H1 (cell line): Measurements from ENCODE around the gene IFRD1. TPM values are rescaled to one million over a fixed set of nuclear protein-coding genes. Genes with fewer than 3 reads are reported as not detected.

ENCODE experiments used
- CTCF ChIA-PET: fragments of 300-600 bp; sonication (Branson Sonifier 250); formaldehyde crosslinking; loops from one replicate; lab custom pipeline; 2021; ENCODE audit not compliant: partially characterized antibody; lab: Charles Lee
- POLR2A ChIA-PET: fragments of 300-600 bp; sonication (Branson Sonifier 250); formaldehyde crosslinking; loops from one replicate; lab custom pipeline; 2021; ENCODE audit warnings: inconsistent platforms; ENCODE audit not compliant: partially characterized antibody; lab: Charles Lee
- DNase-seq, 2 experiments: peaks; one replicate each; pipeline versions ENCODE4 v3.0.0 to v3.0.0-alpha.2; 2010 to 2022; ENCODE audit warnings: low spot score in 2 of 2, low read depth in 1 of 2, mixed read lengths in 1 of 2
- FAIRE-seq: peaks from 2 replicates; lab custom pipeline; 2011; peaks lifted over from hg19 to GRCh38; lab: Jason Lieb, UNC
- H2AFZ ChIP-seq: 2 replicates; pipeline ENCODE4 v1.8.1; 2012; ENCODE audit warnings: low read length, inconsistent platforms
- H2AK5ac ChIP-seq: 2 replicates; pipeline ENCODE4 v1.6.1; 2013; ENCODE audit warnings: low read depth, low read length
- H2BK120ac ChIP-seq: replicated peaks from 2 replicates; pipeline ENCODE3; 2013; ENCODE audit warnings: low read depth, low read length, inconsistent platforms
- H2BK12ac ChIP-seq: 2 replicates; pipeline ENCODE4 v1.6.1; 2013; ENCODE audit warnings: low read depth, low read length
- H2BK15ac ChIP-seq: 2 replicates; pipeline ENCODE4 v1.6.1; 2013; ENCODE audit warnings: low read length
- H2BK20ac ChIP-seq: 2 replicates; pipeline ENCODE4 v1.6.1; 2013; ENCODE audit warnings: low read length
- H2BK5ac ChIP-seq: 2 replicates; pipeline ENCODE4 v1.6.1; 2013; ENCODE audit warnings: low read depth, low read length
- H3K14ac ChIP-seq: 2 replicates; pipeline ENCODE4 v1.6.1; 2013; ENCODE audit warnings: inconsistent platforms; ENCODE audit not compliant: insufficient read length
- H3K18ac ChIP-seq: 2 replicates; pipeline ENCODE4 v1.6.1; 2013; ENCODE audit warnings: low read length; ENCODE audit errors: extremely low read depth
- H3K23ac ChIP-seq: 2 replicates; pipeline ENCODE4 v1.6.1; 2013; ENCODE audit warnings: inconsistent platforms; ENCODE audit not compliant: insufficient read length
- H3K23me2 ChIP-seq: 2 replicates; pipeline ENCODE4 v1.6.1; 2013; ENCODE audit warnings: low read depth, low read length
- H3K27ac ChIP-seq: 2 replicates; pipeline ENCODE4 v1.6.1; 2011; ENCODE audit warnings: low read depth, low read length, inconsistent platforms
- H3K27me3 ChIP-seq, 4 experiments: replicated peaks in 1 of 4; 1 replicate in 1 of 4; 2 replicates in 3 of 4; pipeline versions ENCODE4 v1.6.1 to v1.8.1; 2011 to 2013; ENCODE audit warnings: low read length in 3 of 4, mild to moderate bottlenecking in 3 of 4, inconsistent platforms in 2 of 4, mixed read lengths in 2 of 4, moderate library complexity in 1 of 4; ENCODE audit not compliant: control insufficient read depth in 3 of 4, insufficient read depth in 3 of 4; ENCODE audit errors: extremely low read depth in 1 of 4
- H3K36me3 ChIP-seq, 4 experiments: 2 replicates each; pipeline versions ENCODE4 v1.6.1 to v1.8.1; 2011 to 2013; ENCODE audit warnings: mild to moderate bottlenecking in 4 of 4, low read length in 3 of 4, moderate library complexity in 2 of 4, control low read depth in 1 of 4, inconsistent platforms in 1 of 4; ENCODE audit not compliant: insufficient read depth in 4 of 4, control insufficient read depth in 2 of 4
- H3K4ac ChIP-seq: replicated peaks from 2 replicates; pipeline ENCODE3; 2013; ENCODE audit warnings: low read length, low read depth, mixed read lengths, inconsistent platforms; ENCODE audit not compliant: insufficient read length
- H3K4me1 ChIP-seq, 4 experiments: replicated peaks in 1 of 4; 1 replicate in 1 of 4; 2 replicates in 3 of 4; pipeline versions ENCODE4 v1.6.1 to v1.8.1; 2011 to 2013; ENCODE audit warnings: low read length in 3 of 4, inconsistent platforms in 2 of 4, mixed read lengths in 1 of 4; ENCODE audit not compliant: insufficient read depth in 4 of 4, control insufficient read depth in 3 of 4
- H3K4me2 ChIP-seq, 2 experiments: 2 replicates each; pipeline versions ENCODE4 v1.6.1 to v1.8.1; 2011 to 2013; ENCODE audit warnings: low read depth in 2 of 2, low read length in 2 of 2, control low read depth in 1 of 2, inconsistent platforms in 1 of 2, mild to moderate bottlenecking in 1 of 2; ENCODE audit not compliant: insufficient read depth in 1 of 2
- H3K4me3 ChIP-seq, 4 experiments: fragments of 200-600, 300-600 bp in 1 of 4; sonication (generic), shearing (Covaris generic), sonication (Bioruptor Twin) in 1 of 4; 2 replicates each; pipeline versions ENCODE4 v1.5.1 to v1.8.1; 2011 to 2016; ENCODE audit warnings: low read length in 4 of 4, low read depth in 3 of 4, control low read depth in 2 of 4, inconsistent platforms in 2 of 4, mild to moderate bottlenecking in 2 of 4, mixed read lengths in 1 of 4, moderate library complexity in 1 of 4; ENCODE audit not compliant: insufficient read depth in 2 of 4; ENCODE audit errors: extremely low read depth in 1 of 4
- H3K56ac ChIP-seq: replicated peaks from 2 replicates; pipeline ENCODE3; 2013; ENCODE audit warnings: low read depth, mild to moderate bottlenecking, mixed read lengths, low read length, inconsistent platforms; ENCODE audit not compliant: insufficient read length
- H3K79me1 ChIP-seq: 2 replicates; pipeline ENCODE4 v1.6.1; 2013; ENCODE audit warnings: low read depth, low read length, control low read depth
- H3K79me2 ChIP-seq, 2 experiments: 2 replicates each; pipeline versions ENCODE4 v1.6.1 to v1.8.1; 2012 to 2013; ENCODE audit warnings: low read length in 2 of 2, mild to moderate bottlenecking in 2 of 2, inconsistent platforms in 1 of 2; ENCODE audit not compliant: insufficient read depth in 2 of 2, control insufficient read depth in 1 of 2
- H3K9ac ChIP-seq, 4 experiments: replicated peaks in 1 of 4; 1 replicate in 1 of 4; 2 replicates in 3 of 4; pipeline versions ENCODE4 v1.6.1 to v1.8.1; 2011 to 2013; ENCODE audit warnings: low read depth in 3 of 4, low read length in 3 of 4, control low read depth in 2 of 4, mild to moderate bottlenecking in 2 of 4, moderate library complexity in 2 of 4, inconsistent platforms in 1 of 4; ENCODE audit errors: extremely low read depth in 1 of 4
- H3K9me3 ChIP-seq, 2 experiments: 2 replicates each; pipeline versions ENCODE4 v1.6.1 to v1.8.1; 2012 to 2013; ENCODE audit warnings: mild to moderate bottlenecking in 2 of 2, moderate library complexity in 2 of 2, control low read depth in 1 of 2, inconsistent platforms in 1 of 2, low read depth in 1 of 2, low read length in 1 of 2, mixed read lengths in 1 of 2; ENCODE audit not compliant: insufficient read depth in 2 of 2
- H4K20me1 ChIP-seq, 2 experiments: replicated peaks in 1 of 2; 2 replicates each; pipeline versions ENCODE3 to v1.8.1; 2011 to 2013; ENCODE audit warnings: inconsistent platforms in 2 of 2, low read length in 2 of 2, mild to moderate bottlenecking in 1 of 2; ENCODE audit not compliant: insufficient read depth in 2 of 2, control insufficient read depth in 1 of 2
- H4K5ac ChIP-seq: 2 replicates; pipeline ENCODE4 v1.6.1; 2013; ENCODE audit warnings: low read length, low read depth, mixed read lengths, inconsistent platforms; ENCODE audit not compliant: insufficient read length
- H4K8ac ChIP-seq: 2 replicates; pipeline ENCODE4 v1.8.0; 2013; ENCODE audit warnings: mild to moderate bottlenecking, moderate library complexity, low read length, inconsistent platforms; ENCODE audit not compliant: insufficient read depth; ENCODE audit errors: extremely low read depth
- H4K91ac ChIP-seq: replicated peaks from 2 replicates; pipeline ENCODE3; 2013; ENCODE audit warnings: low read length, mixed read lengths, inconsistent platforms; ENCODE audit not compliant: insufficient read length
- EP300 ChIP-seq, 2 experiments: IDR thresholded peaks; 1 replicate in 1 of 2; 2 replicates in 1 of 2; pipeline ENCODE4 v1.6.1; 2011 to 2012; ENCODE audit warnings: low read depth in 2 of 2, low read length in 2 of 2, mild to moderate bottlenecking in 2 of 2, borderline replicate concordance in 1 of 2, inconsistent platforms in 1 of 2, moderate library complexity in 1 of 2
- RAD21 ChIP-seq, 2 experiments: IDR thresholded peaks in 1 of 2; conservative IDR thresholded peaks in 1 of 2; 2 replicates each; pipeline ENCODE4 v1.6.1; 2011; ENCODE audit warnings: low read depth in 2 of 2, low read length in 2 of 2, improper control_type of control experiment in 1 of 2, inconsistent platforms in 1 of 2, mild to moderate bottlenecking in 1 of 2, moderate library complexity in 1 of 2
- WGBS, 2 experiments: shearing (Covaris generic) in 1 of 2; methylation state at CpG; one replicate each; pipeline versions ENCODE4 v1.1.6 to v1.1.7; 2013 to 2015; ENCODE audit warnings: low lambda C conversion rate in 2 of 2, mixed read lengths in 2 of 2, inconsistent platforms in 1 of 2, low coverage in 1 of 2, missing lambda C conversion rate in 1 of 2; ENCODE audit not compliant: insufficient replicate concordance in 2 of 2, insufficient coverage in 1 of 2, insufficient read length in 1 of 2; ENCODE audit errors: extremely low coverage in 1 of 2, missing lambda C conversion rate in 1 of 2; 5-methylcytosine and 5-hydroxymethylcytosine counted together
- polyA plus RNA-seq, 7 experiments: library from polyadenylated mRNA; depleted of rRNA in 3 of 7; stranded (reverse) in 5 of 7; unstranded in 2 of 7; fragments of >200 nt in 5 of 7; fragments of 200-250 nt in 2 of 7; gene quantifications; 1 replicate in 5 of 7; 2 replicates in 1 of 7; 4 replicates in 1 of 7; pipeline versions ENCODE4 v1.2.1 to v1.2.3, GENCODE V29; 2011 to 2013; ENCODE audit warnings: missing spikeins in 2 of 7, mixed read lengths in 2 of 7
- total RNA-seq: library from RNA; stranded (reverse); fragmentation: NEBNext Ultra II Directional; extraction: Animal tissue kit (Norgen Biotek cat#: 25700); gene quantifications from 2 replicates; pipeline ENCODE4 v1.2.1, GENCODE V29; 2021

The IFRD1 gene
- total and polyA plus RNA-seq, 2 of the 8 experiments (the other 6 are each of a cell fraction or from before 2014, with no cell fraction given) = 23.0 to 50.4 TPM

DNA sequence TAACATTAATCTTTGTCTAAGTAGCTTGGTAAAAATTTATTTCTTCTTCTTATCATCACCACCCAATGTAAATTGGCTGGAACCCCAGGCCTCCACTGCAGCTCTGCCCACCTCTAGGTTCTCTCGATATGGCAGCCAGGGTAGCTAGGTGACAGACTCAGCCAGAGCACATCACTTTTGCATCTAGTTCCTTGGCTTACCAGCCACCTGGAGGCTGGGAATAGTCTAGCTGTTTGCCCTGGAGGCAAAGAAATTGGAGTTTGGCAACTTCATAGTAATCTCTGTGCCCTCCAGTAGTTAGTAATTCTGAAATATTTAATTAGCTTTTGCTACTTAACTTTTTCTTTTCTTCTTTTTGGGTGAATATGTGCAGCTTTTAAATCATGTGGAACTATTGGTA, 9.4 kb downstream of the IFRD1 start:
- Histone ChIP-seq H3K56ac (no peak overlapping the region), H2BK15ac (no peak overlapping the region), H3K27me3 (no peaks in the 10 kb centered on the region), H2BK20ac (no peak overlapping the region), H3K23ac (no peak overlapping the region), H3K4me2 (no peak overlapping the region), H4K5ac (no peak overlapping the region)
- CTCF ChIA-PET = interaction anchor here (0.6 to 2.7 kb wide), 14 partner anchors 10 to 880 kb away, joined by 3 to 11 read pairs (median 3); no protein-coding TSS in a partner anchor
- TF ChIP-seq RAD21 (IDR thresholded peaks at IDR 0.05 in 1 of 2, conservative IDR thresholded peaks at IDR 0.05 in 1 of 2; ENCODE audit: low read depth in 2 of 2, low read length in 2 of 2) (0 out of 4 replicates have a peak, but pooled peaks of 1 of the 2 experiments have one; percentile 1), EP300 (IDR thresholded peaks at IDR 0.05; ENCODE audit: borderline replicate concordance in 1 of 2, low read depth in 2 of 2, low read length in 2 of 2) (no peak)
- TF ChIP-seq, all 59 proteins: peak for 1
- H2BK120ac ChIP-seq = no peak overlapping the region
- H3K14ac ChIP-seq = no peak overlapping the region
- H2BK5ac ChIP-seq = no peak overlapping the region
- no peak overlapping the region for H2AFZ ChIP-seq
- DNase-seq = no peak
- no peak for FAIRE-seq
- no peaks in the 10 kb centered on the region for H3K79me1 ChIP-seq
- H3K27ac ChIP-seq = no peak overlapping the region
- 88% methylated on average over 1 of the region's 1 CpG; no CpG with 5 or more reads in 1 of the 2 experiments for WGBS, 2 experiments
- no peaks in the 10 kb centered on the region for H3K4me1 ChIP-seq
- no peaks in the 10 kb centered on the region for H3K23me2 ChIP-seq
- no peak overlapping the region for H4K8ac ChIP-seq
- no peak overlapping the region for H3K4ac ChIP-seq
- H3K36me3 ChIP-seq = peaks cover 11 to 88% (median 53%) of the 10 kb centered on the region in 4 experiments
- no peak overlapping the region for H3K4me3 ChIP-seq
- no peaks in the 10 kb centered on the region for H3K9me3 ChIP-seq
- H2BK12ac ChIP-seq = no peak overlapping the region
- POLR2A ChIA-PET = interaction anchor here (1.2 to 8.7 kb wide), 2 partner anchors 8 to 13 kb away, joined by 3 to 75 read pairs; partner anchors contain the start of gene IFRD1
- H4K91ac ChIP-seq = no peak overlapping the region
- no peak overlapping the region for H3K18ac ChIP-seq
- no peak overlapping the region for H3K9ac ChIP-seq
- no peak overlapping the region for H2AK5ac ChIP-seq
- peaks cover 2 to 5% of the 10 kb centered on the region in 2 experiments for H4K20me1 ChIP-seq
- peaks cover 0 to 20% of the 10 kb centered on the region in 2 experiments; a peak in 2 of 4 replicates for H3K79me2 ChIP-seq
